Islet precursor cell (in vitro differentiated cells): Measurements from ENCODE around the gene FGF8.
A peak's percentile ranks its signal among the peaks of the same experiment; 100 is the strongest.

Experiments used
- DNase-seq: peaks from one replicate; pipeline ENCODE4 v3.0.0-alpha.2; 2018

Gene FGF8

GRCh38 chr10:101767966-101768790 lies 7.7 kb downstream of the FGF8 start:
- DNase-seq = no peak

GRCh38 chr10:101767600-101767945 lies 8.3 kb downstream of the FGF8 start:
- no peak for DNase-seq

GRCh38 chr10:101766753-101767599 lies 8.9 kb downstream of the FGF8 start:
- DNase-seq = no peak

- DNase-seq = no peak
Measured at GRCh38 chr10:101766306-101766705, 9.6 kb downstream of the FGF8 start.

- DNase-seq = no peak
Measured at GRCh38 chr10:101763141-101763846, 12.6 kb downstream of the FGF8 start.

GRCh38 chr10:101762736-101763135 lies 13.2 kb downstream of the FGF8 start:
- no peak for DNase-seq

GRCh38 chr10:101761226-101761625 lies 14.7 kb downstream of the FGF8 start:
- DNase-seq = no peak

- DNase-seq = no peak
Measured at GRCh38 chr10:101760510-101760909, 15.4 kb downstream of the FGF8 start.

- DNase-seq = no peak
Measured at GRCh38 chr10:101759309-101760247, 16.3 kb downstream of the FGF8 start.

GRCh38 chr10:101758858-101759257 lies 17.1 kb downstream of the FGF8 start:
- DNase-seq = no peak

- DNase-seq = no peak
Measured at GRCh38 chr10:101752241-101752640, 23.7 kb downstream of the FGF8 start.

- DNase-seq = peak; percentile 68
Measured at GRCh38 chr10:101749047-101750016, 26.6 kb downstream of the FGF8 start.

GRCh38 chr10:101748496-101748895 lies 27.4 kb downstream of the FGF8 start:
- DNase-seq = no peak

- DNase-seq = no peak
Measured at GRCh38 chr10:101745074-101745696, 30.7 kb downstream of the FGF8 start.

GRCh38 chr10:101744267-101744666 lies 31.6 kb downstream of the FGF8 start:
- DNase-seq = no peak

GRCh38 chr10:101741938-101742337 lies 34.0 kb downstream of the FGF8 start:
- no peak for DNase-seq

- no peak for DNase-seq
Measured at GRCh38 chr10:101736666-101737065, 39.2 kb downstream of the FGF8 start.

- no peak for DNase-seq
Measured at GRCh38 chr10:101732096-101732495, 43.8 kb downstream of the FGF8 start.

- DNase-seq = no peak
Measured at GRCh38 chr10:101726115-101726387, 49.9 kb downstream of the FGF8 start.

- no peak for DNase-seq
Measured at GRCh38 chr10:101725296-101726114, 50.4 kb downstream of the FGF8 start.
